Panc1 (cell line): ENCODE data around the gene SLC22A16. TPM values are rescaled to one million over a fixed set of nuclear protein-coding genes. Genes with fewer than 3 reads are reported as not detected.

ENCODE experiments used
- ATAC-seq: fragments of 200-7000 bp; cut with Tn5 transposase; 2 replicates; pipeline ENCODE4 v1.9.1; 2020; ENCODE audit warnings: mild to moderate bottlenecking, moderate library complexity
- BruUV-seq: library from RNA; stranded (reverse); fragments of 400-500 nt; replicated peaks from 2 replicates; lab custom pipeline; 2021; lab: Mats Ljungman, UMichigan
- CTCF ChIA-PET: fragments of 300-600 bp; sonication (Branson Sonifier 250); formaldehyde crosslinking; loops from one replicate; lab custom pipeline; 2022; ENCODE audit warnings: antibody characterized with exemption; lab: Charles Lee
- POLR2A ChIA-PET: fragments of 300-600 bp; sonication (Branson Sonifier 250); formaldehyde crosslinking; loops from one replicate; lab custom pipeline; 2022; ENCODE audit warnings: antibody characterized with exemption; lab: Charles Lee
- DNase-seq: peaks from one replicate; pipeline ENCODE4 v3.0.0-alpha.2; 2010; ENCODE audit warnings: low read depth, low spot score
- H3K27ac ChIP-seq: 2 replicates; pipeline ENCODE4 v1.5.1; 2011; ENCODE audit warnings: mild to moderate bottlenecking, low read length, inconsistent platforms
- H3K27me3 ChIP-seq: fragments of 200-500 bp; sonication (Bioruptor generic); 2 replicates; pipeline ENCODE4 v1.6.0; 2014; ENCODE audit warnings: low read length, inconsistent platforms; ENCODE audit not compliant: control insufficient read depth, insufficient read depth
- H3K36me3 ChIP-seq: fragments of 200-500 bp; sonication (Bioruptor generic); 2 replicates; pipeline ENCODE4 v1.5.1; 2014; ENCODE audit warnings: inconsistent platforms, mild to moderate bottlenecking, low read length, moderate library complexity; ENCODE audit not compliant: control insufficient read depth, insufficient read depth
- H3K4me1 ChIP-seq: 2 replicates; pipeline ENCODE4 v1.5.1; 2011; ENCODE audit warnings: inconsistent platforms, mild to moderate bottlenecking, low read length, moderate library complexity; ENCODE audit not compliant: control insufficient read depth, insufficient read depth
- H3K4me3 ChIP-seq, 2 experiments: 2 replicates each; pipeline ENCODE4 v1.5.1; 2011 to 2012; ENCODE audit warnings: low read depth in 2 of 2, low read length in 2 of 2, mild to moderate bottlenecking in 2 of 2, inconsistent platforms in 1 of 2, moderate library complexity in 1 of 2
- H3K9me3 ChIP-seq: fragments of 200-500 bp; sonication (Bioruptor generic); 2 replicates; pipeline ENCODE4 v1.5.1; 2014; ENCODE audit warnings: low read depth, mild to moderate bottlenecking, inconsistent platforms, low read length, moderate library complexity; ENCODE audit not compliant: control insufficient read depth, insufficient read depth
- POLR2AphosphoS5 ChIP-seq: IDR thresholded peaks from 2 replicates; pipeline ENCODE4 v1.6.1; 2012; ENCODE audit warnings: mild to moderate bottlenecking, low read depth, low read length, moderate library complexity
- SIN3A ChIP-seq: IDR thresholded peaks from 2 replicates; pipeline ENCODE4 v1.6.1; 2012; ENCODE audit warnings: low read depth, mild to moderate bottlenecking, low read length, moderate library complexity, borderline replicate concordance; ENCODE audit not compliant: insufficient read depth
- TCF7L2 ChIP-seq: IDR thresholded peaks from 2 replicates; pipeline ENCODE4 v1.6.1; 2011; ENCODE audit warnings: mild to moderate bottlenecking, low read depth, low read length, inconsistent platforms
- in situ Hi-C: cut with HindIII; loops from 2 replicates; pipeline ENCODE4 v1.10.0; 2016; ENCODE audit warnings: low sequenced_read_pairs, low pct_unique_long_range_greater_than_20kb
- intact Hi-C: fragments of 100-400 bp; cut with micrococcal nuclease; formaldehyde crosslinking; loops from one replicate; pipeline ENCODE4 v1.10.0; 2022; ENCODE audit not compliant: unreplicated experiment
- total RNA-seq: library from RNA; stranded (reverse); gene quantifications from one replicate; pipeline ENCODE4 v1.2.1, GENCODE V29; 2021; ENCODE audit not compliant: unreplicated experiment
- TF ChIP-seq, protein P1 (sequence below): fragments of 450-650 bp; IDR thresholded peaks from 2 replicates; pipeline ENCODE4 v1.5.1; 2017; ENCODE audit warnings: mild to moderate bottlenecking
- TF ChIP-seq, protein P2 (sequence below), 2 experiments: IDR thresholded peaks; 2 replicates each; pipeline ENCODE4 v1.6.1; 2011 to 2012; ENCODE audit warnings: low read depth in 2 of 2, control low read depth in 1 of 2, low read length in 1 of 2, mild to moderate bottlenecking in 1 of 2, moderate library complexity in 1 of 2; ENCODE audit not compliant: insufficient read depth in 1 of 2

Gene SLC22A16
- total RNA-seq, 1 experiment from 2014 or later: not detected

GRCh38 chr6:110418594-110418993 lies 57.8 kb downstream of the SLC22A16 start:
- no peak for DNase-seq

GRCh38 chr6:110415086-110415916 lies 61.1 kb downstream of the SLC22A16 start, which contains the start of gene DDO:
Gene DDO, minus strand, starts transcription at chr6:110415575. Its CDS starts 2,113 bp downstream, at chr6:110413462.
- ChIA-PET POLR2A (no interaction called here), CTCF (no interaction called here)
- H3K27ac ChIP-seq: no peak within 1 kb of the TSS
- BruUV-seq: no TSS peak
- no peaks in the 10 kb centered on the region for H3K36me3 ChIP-seq
- no peak for TF ChIP-seq POLR2AphosphoS5
- TF ChIP-seq, protein P1, sequence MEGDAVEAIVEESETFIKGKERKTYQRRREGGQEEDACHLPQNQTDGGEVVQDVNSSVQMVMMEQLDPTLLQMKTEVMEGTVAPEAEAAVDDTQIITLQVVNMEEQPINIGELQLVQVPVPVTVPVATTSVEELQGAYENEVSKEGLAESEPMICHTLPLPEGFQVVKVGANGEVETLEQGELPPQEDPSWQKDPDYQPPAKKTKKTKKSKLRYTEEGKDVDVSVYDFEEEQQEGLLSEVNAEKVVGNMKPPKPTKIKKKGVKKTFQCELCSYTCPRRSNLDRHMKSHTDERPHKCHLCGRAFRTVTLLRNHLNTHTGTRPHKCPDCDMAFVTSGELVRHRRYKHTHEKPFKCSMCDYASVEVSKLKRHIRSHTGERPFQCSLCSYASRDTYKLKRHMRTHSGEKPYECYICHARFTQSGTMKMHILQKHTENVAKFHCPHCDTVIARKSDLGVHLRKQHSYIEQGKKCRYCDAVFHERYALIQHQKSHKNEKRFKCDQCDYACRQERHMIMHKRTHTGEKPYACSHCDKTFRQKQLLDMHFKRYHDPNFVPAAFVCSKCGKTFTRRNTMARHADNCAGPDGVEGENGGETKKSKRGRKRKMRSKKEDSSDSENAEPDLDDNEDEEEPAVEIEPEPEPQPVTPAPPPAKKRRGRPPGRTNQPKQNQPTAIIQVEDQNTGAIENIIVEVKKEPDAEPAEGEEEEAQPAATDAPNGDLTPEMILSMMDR: no peak
- no peak for TF ChIP-seq TCF7L2
- no peak for TF ChIP-seq SIN3A
- TF ChIP-seq, protein P2, sequence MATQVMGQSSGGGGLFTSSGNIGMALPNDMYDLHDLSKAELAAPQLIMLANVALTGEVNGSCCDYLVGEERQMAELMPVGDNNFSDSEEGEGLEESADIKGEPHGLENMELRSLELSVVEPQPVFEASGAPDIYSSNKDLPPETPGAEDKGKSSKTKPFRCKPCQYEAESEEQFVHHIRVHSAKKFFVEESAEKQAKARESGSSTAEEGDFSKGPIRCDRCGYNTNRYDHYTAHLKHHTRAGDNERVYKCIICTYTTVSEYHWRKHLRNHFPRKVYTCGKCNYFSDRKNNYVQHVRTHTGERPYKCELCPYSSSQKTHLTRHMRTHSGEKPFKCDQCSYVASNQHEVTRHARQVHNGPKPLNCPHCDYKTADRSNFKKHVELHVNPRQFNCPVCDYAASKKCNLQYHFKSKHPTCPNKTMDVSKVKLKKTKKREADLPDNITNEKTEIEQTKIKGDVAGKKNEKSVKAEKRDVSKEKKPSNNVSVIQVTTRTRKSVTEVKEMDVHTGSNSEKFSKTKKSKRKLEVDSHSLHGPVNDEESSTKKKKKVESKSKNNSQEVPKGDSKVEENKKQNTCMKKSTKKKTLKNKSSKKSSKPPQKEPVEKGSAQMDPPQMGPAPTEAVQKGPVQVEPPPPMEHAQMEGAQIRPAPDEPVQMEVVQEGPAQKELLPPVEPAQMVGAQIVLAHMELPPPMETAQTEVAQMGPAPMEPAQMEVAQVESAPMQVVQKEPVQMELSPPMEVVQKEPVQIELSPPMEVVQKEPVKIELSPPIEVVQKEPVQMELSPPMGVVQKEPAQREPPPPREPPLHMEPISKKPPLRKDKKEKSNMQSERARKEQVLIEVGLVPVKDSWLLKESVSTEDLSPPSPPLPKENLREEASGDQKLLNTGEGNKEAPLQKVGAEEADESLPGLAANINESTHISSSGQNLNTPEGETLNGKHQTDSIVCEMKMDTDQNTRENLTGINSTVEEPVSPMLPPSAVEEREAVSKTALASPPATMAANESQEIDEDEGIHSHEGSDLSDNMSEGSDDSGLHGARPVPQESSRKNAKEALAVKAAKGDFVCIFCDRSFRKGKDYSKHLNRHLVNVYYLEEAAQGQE (IDR thresholded peaks at IDR 0.05; ENCODE audit: insufficient read depth in 1 of 2, low read depth in 2 of 2, low read length in 1 of 2): no peak
- ATAC-seq: peak; percentile 88
- H3K4me3 ChIP-seq: peak within 1 kb of the TSS; percentile 16 to 44
- intact Hi-C loops: no loop called here
- no peaks in the 10 kb centered on the region; the same call in none of the 2 replicates for H3K27me3 ChIP-seq
- no peaks in the 10 kb centered on the region for H3K4me1 ChIP-seq
- no peaks in the 10 kb centered on the region for H3K9me3 ChIP-seq
- in situ Hi-C loops: no loop called here
- DNase-seq: no peak

More at GRCh38 chr6:110418594-110418993, 57.8 kb downstream of the SLC22A16 start:
- intact Hi-C loops: no loop called here
- in situ Hi-C loops: no loop called here
- no peak for ATAC-seq
- no peaks in the 10 kb centered on the region for H3K36me3 ChIP-seq
- ChIA-PET POLR2A (no interaction called here), CTCF (no interaction called here)
- no peak overlapping the region for H3K27ac ChIP-seq
- no peak overlapping the region for H3K4me3 ChIP-seq
- BruUV-seq: no TSS peak
- H3K4me1 ChIP-seq: no peaks in the 10 kb centered on the region
- TF ChIP-seq, protein P2 (IDR thresholded peaks at IDR 0.05; ENCODE audit: insufficient read depth in 1 of 2, low read depth in 2 of 2, low read length in 1 of 2): no peak
- TF ChIP-seq SIN3A (no peak), POLR2AphosphoS5 (no peak), TCF7L2 (no peak)
- TF ChIP-seq, protein P1: no peak
- H3K9me3 ChIP-seq: no peaks in the 10 kb centered on the region
- H3K27me3 ChIP-seq: peaks cover 18% of the 10 kb centered on the region
